Measurements from ENCODE around the gene NKTR. TPM values are rescaled to one million over a fixed set of nuclear protein-coding genes. Genes with fewer than 3 reads are reported as not detected.

Gene NKTR
- total RNA-seq, 4 donors from 2014 or later = 119 to 361 (median 164) TPM

DNA sequence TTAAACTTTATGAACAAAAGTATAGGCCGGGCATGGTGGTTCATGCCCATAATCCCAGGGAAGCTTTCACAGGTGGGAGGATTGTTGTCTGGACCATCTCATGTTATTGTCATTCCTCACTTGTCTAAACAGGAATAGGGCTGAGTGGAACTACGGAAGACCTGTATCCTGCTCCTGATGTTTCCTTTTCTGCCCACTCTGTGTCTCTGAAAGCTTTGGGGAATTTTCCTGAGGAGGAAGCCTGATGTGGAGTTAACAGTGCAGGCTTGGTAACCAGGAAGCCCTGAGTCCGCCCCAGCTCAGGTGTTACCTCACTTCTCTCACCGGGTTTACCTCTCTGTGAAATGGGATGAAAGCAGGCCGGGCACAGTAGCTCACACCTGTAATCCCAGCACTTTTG is 11.9 kb upstream of the NKTR start:
- intact Hi-C loops (cut with DNase I; ENCODE audit: low total_unique reads) = no loop called here
- no peak overlapping the region for H3K27ac ChIP-seq

DNA sequence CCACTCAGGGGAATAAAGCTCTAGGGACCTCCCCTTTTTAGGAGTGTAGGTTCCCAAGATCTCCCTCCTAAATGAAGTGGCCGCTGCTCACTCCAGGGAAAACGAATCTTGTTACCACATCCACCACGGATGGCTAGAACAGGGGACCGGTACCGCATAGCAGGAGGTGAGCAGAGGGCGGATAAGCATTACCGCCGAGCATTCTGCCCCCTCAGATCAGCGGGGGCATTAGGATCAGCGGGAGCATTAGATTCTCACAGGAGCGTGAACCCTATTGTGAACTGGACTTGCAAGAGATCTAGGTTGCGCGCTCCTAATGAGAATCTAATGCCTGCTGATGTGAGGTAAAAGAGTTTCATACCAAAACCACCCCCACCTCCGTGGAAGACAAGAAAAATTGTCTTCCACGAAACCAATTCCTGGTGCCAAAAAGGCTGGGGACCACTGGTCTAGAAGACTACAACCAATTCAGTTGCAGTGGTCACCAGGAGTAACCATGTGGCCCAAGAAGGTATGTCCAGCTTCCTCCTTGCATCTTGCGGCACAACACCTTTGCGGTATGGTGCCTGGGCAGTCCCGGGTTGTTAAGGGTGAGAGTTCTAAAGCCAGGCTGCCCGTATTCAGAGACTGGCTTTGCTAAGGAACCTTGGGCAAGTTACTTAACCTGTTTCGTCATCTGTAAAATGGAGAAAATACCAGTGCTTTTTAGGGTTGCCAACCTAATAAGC is 10.9 kb upstream of the NKTR start:
- H3K27ac ChIP-seq = peak overlapping the region; percentile 85 to 90
- intact Hi-C loops (cut with DNase I; ENCODE audit: low total_unique reads) = no loop called here
- TF ChIP-seq POLR2A (IDR thresholded peaks at IDR 0.05) = no peak
- TF ChIP-seq, protein P1, sequence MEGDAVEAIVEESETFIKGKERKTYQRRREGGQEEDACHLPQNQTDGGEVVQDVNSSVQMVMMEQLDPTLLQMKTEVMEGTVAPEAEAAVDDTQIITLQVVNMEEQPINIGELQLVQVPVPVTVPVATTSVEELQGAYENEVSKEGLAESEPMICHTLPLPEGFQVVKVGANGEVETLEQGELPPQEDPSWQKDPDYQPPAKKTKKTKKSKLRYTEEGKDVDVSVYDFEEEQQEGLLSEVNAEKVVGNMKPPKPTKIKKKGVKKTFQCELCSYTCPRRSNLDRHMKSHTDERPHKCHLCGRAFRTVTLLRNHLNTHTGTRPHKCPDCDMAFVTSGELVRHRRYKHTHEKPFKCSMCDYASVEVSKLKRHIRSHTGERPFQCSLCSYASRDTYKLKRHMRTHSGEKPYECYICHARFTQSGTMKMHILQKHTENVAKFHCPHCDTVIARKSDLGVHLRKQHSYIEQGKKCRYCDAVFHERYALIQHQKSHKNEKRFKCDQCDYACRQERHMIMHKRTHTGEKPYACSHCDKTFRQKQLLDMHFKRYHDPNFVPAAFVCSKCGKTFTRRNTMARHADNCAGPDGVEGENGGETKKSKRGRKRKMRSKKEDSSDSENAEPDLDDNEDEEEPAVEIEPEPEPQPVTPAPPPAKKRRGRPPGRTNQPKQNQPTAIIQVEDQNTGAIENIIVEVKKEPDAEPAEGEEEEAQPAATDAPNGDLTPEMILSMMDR (IDR thresholded peaks at IDR 0.05) = no peak
- H3K27me3 ChIP-seq = no peaks in the 10 kb centered on the region
- no peaks in the 10 kb centered on the region for H3K9me3 ChIP-seq
- H3K4me3 ChIP-seq = no peak overlapping the region
- no peak for DNase-seq
- H3K4me1 ChIP-seq = peaks cover 0 to 4% of the 10 kb centered on the region in 2 donors
- H3K36me3 ChIP-seq = no peaks in the 10 kb centered on the region

More for the DNA sequence above, 11.9 kb upstream of the NKTR start:
- no peaks in the 10 kb centered on the region for H3K36me3 ChIP-seq
- H3K4me3 ChIP-seq = no peak overlapping the region
- H3K4me1 ChIP-seq = peaks cover 0 to 4% of the 10 kb centered on the region in 2 donors
- no peak for TF ChIP-seq POLR2A (IDR thresholded peaks at IDR 0.05)
- TF ChIP-seq, protein P1 (IDR thresholded peaks at IDR 0.05) = no peak
- no peaks in the 10 kb centered on the region for H3K9me3 ChIP-seq
- no peaks in the 10 kb centered on the region for H3K27me3 ChIP-seq
- DNase-seq = no peak

DNA sequence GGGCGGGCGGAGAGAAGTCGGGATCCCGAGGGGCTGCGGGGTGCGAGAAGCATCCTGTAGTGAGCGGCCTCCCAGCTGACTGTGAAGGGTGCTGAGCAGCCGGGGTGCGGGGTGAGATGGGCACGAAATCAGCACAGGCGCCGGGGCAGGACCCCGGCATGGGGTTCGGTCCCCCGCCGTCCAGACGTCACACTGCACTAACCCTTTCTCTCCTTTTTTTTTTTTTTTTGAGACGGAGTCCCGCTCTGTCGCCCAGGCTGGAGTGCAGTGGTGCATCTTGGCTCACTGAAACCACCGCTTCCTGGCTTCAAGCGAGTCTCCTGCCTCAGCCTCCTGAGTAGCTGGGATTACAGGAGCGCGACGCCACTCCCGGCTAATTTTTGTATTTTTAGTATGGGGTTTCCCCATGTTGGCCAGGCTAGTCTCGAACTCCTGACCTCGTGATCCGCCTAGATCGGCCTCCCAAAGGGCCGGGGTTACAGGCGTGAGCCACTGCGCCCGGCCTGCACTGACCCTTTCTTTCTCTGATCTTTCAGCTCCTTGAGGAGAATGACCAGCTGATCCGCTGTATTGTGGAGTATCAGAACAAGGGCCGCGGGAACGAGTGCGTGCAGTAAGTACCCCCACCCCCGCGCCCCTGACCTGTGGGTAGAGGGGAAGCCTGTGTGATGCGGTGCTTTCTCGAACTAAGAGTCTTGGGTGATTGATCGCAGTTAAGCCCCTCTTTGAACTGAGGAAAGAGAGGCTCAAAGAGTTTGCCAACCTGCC is 9.3 kb upstream of the NKTR start:
- peak overlapping the region; percentile 86 to 87 for H3K4me3 ChIP-seq
- no peaks in the 10 kb centered on the region for H3K27me3 ChIP-seq
- no peaks in the 10 kb centered on the region for H3K36me3 ChIP-seq
- intact Hi-C loops (cut with DNase I; ENCODE audit: low total_unique reads) = no loop called here
- H3K27ac ChIP-seq = peak overlapping the region; percentile 85 to 90
- H3K9me3 ChIP-seq = no peaks in the 10 kb centered on the region
- TF ChIP-seq, protein P1 (IDR thresholded peaks at IDR 0.05) = no peak
- no peak for TF ChIP-seq POLR2A (IDR thresholded peaks at IDR 0.05)
- peaks cover 0 to 4% of the 10 kb centered on the region in 2 donors for H3K4me1 ChIP-seq
- no peak for DNase-seq

DNA sequence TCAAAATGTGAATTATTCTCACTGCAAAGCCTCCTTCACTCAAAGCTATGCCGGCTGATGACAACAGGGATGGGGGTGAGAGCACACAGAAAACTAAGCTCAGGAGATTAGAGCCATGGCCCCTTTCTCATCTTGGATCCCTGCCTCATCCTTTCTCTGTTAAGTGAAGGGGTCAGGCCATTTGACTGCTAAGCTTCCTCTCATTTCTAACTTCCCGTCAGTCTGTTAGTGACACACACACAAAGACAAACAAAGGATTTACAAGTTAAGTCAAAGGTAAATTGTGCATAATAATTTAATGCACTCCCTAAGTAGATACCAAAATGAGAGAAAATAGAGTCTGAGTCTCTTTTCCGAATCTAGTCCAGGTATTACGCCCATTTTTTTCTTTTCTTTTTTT is 8.7 kb upstream of the NKTR start:
- Histone ChIP-seq H3K36me3 (no peaks in the 10 kb centered on the region), H3K27me3 (no peaks in the 10 kb centered on the region), H3K4me3 (peak overlapping the region in 1 of 2 donors; percentile 86), H3K4me1 (peaks cover 0 to 4% of the 10 kb centered on the region in 2 donors), H3K27ac (peak overlapping the region; percentile 85 to 90), H3K9me3 (no peaks in the 10 kb centered on the region)
- TF ChIP-seq, protein P1 (IDR thresholded peaks at IDR 0.05) = no peak
- no peak for TF ChIP-seq POLR2A (IDR thresholded peaks at IDR 0.05)
- intact Hi-C loops (cut with DNase I; ENCODE audit: low total_unique reads) = no loop called here
- no peak for DNase-seq

DNA sequence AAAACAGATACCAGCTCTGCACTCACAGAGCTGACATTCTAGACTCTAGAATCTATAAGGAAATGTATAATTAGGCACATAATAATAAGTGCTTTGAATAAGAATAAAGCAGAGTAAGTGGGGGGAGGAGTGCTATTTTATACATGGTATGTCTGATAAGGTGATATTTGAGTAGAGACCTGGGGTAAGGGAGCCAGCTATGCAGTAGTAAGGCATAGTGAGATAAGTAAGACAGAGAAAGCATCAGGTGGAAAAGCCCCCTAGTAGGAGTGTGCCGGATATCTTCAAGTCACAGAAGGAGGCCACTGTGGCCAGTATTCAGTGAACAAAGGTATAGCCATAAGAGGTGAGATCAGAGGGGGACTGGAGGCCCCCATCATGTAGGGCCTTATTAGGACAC is 6.9 kb upstream of the NKTR start:
- no peaks in the 10 kb centered on the region for H3K27me3 ChIP-seq
- no peak overlapping the region for H3K27ac ChIP-seq
- H3K36me3 ChIP-seq = no peaks in the 10 kb centered on the region
- intact Hi-C loops (cut with DNase I; ENCODE audit: low total_unique reads) = no loop called here
- H3K4me3 ChIP-seq = no peak overlapping the region
- DNase-seq = no peak
- H3K9me3 ChIP-seq = no peaks in the 10 kb centered on the region
- TF ChIP-seq POLR2A (IDR thresholded peaks at IDR 0.05) = no peak
- TF ChIP-seq, protein P1 (IDR thresholded peaks at IDR 0.05) = no peak
- H3K4me1 ChIP-seq = peaks cover 0 to 4% of the 10 kb centered on the region in 2 donors
